Measurements from ENCODE around the gene THSD7A. TPM values are rescaled to one million over a fixed set of nuclear protein-coding genes. Genes with fewer than 3 reads are reported as not detected.

Gene THSD7A
- 2.0 TPM for polyA plus RNA-seq (2012; ENCODE audit: insufficient read length, low read depth)

- TF ChIP-seq REST (IDR thresholded peaks at IDR 0.05; ENCODE audit: insufficient read depth in 1 of 2, low read depth in 2 of 2, low read length in 2 of 2) (no peak), SIN3A (IDR thresholded peaks at IDR 0.05; ENCODE audit: borderline replicate concordance, insufficient read depth, low read length) (no peak), FOXP2 (optimal IDR thresholded peaks at IDR 0.05; ENCODE audit: borderline replicate concordance, extremely low read depth, extremely low read length, insufficient read depth) (no peak), TAF1 (IDR thresholded peaks at IDR 0.05; ENCODE audit: borderline replicate concordance, insufficient read depth, low read length) (0 out of 2 replicates have a peak, but pooled peaks have one; percentile 25), POLR2AphosphoS5 (IDR thresholded peaks at IDR 0.05; ENCODE audit: low read depth, low read length) (no peak)
These were observed at the start of gene THSD7A for GRCh38 chr7:11831736-11832495. Gene THSD7A (minus strand): TSS chr7:11832198. CDS start chr7:11831946, 252 bp downstream.

GRCh38 chr7:11881680-11882079 is 49.7 kb upstream of the THSD7A start:
- no peak for TF ChIP-seq TAF1 (IDR thresholded peaks at IDR 0.05; ENCODE audit: borderline replicate concordance, insufficient read depth, low read length)

- TF ChIP-seq FOXP2 (optimal IDR thresholded peaks at IDR 0.05; ENCODE audit: borderline replicate concordance, extremely low read depth, extremely low read length, insufficient read depth) = no peak
- no peak for TF ChIP-seq REST (IDR thresholded peaks at IDR 0.05; ENCODE audit: insufficient read depth in 1 of 2, low read depth in 2 of 2, low read length in 2 of 2)
- TF ChIP-seq POLR2AphosphoS5 (IDR thresholded peaks at IDR 0.05; ENCODE audit: low read depth, low read length) = no peak
- TF ChIP-seq TAF1 (IDR thresholded peaks at IDR 0.05; ENCODE audit: borderline replicate concordance, insufficient read depth, low read length) = no peak
- no peak for TF ChIP-seq SIN3A (IDR thresholded peaks at IDR 0.05; ENCODE audit: borderline replicate concordance, insufficient read depth, low read length)
These were observed 43.6 kb upstream of the THSD7A start for GRCh38 chr7:11875635-11876034.

GRCh38 chr7:11865671-11866070 is 33.7 kb upstream of the THSD7A start:
- TF ChIP-seq TAF1 (IDR thresholded peaks at IDR 0.05; ENCODE audit: borderline replicate concordance, insufficient read depth, low read length) (no peak), POLR2AphosphoS5 (IDR thresholded peaks at IDR 0.05; ENCODE audit: low read depth, low read length) (no peak), REST (IDR thresholded peaks at IDR 0.05; ENCODE audit: insufficient read depth in 1 of 2, low read depth in 2 of 2, low read length in 2 of 2) (no peak), SIN3A (IDR thresholded peaks at IDR 0.05; ENCODE audit: borderline replicate concordance, insufficient read depth, low read length) (no peak), FOXP2 (optimal IDR thresholded peaks at IDR 0.05; ENCODE audit: borderline replicate concordance, extremely low read depth, extremely low read length, insufficient read depth) (no peak)

- TF ChIP-seq SIN3A (IDR thresholded peaks at IDR 0.05; ENCODE audit: borderline replicate concordance, insufficient read depth, low read length) = no peak
- no peak for TF ChIP-seq REST (IDR thresholded peaks at IDR 0.05; ENCODE audit: insufficient read depth in 1 of 2, low read depth in 2 of 2, low read length in 2 of 2)
- TF ChIP-seq POLR2AphosphoS5 (IDR thresholded peaks at IDR 0.05; ENCODE audit: low read depth, low read length) = no peak
- TF ChIP-seq FOXP2 (optimal IDR thresholded peaks at IDR 0.05; ENCODE audit: borderline replicate concordance, extremely low read depth, extremely low read length, insufficient read depth) = no peak
- no peak for TF ChIP-seq TAF1 (IDR thresholded peaks at IDR 0.05; ENCODE audit: borderline replicate concordance, insufficient read depth, low read length)
These were observed 26.8 kb upstream of the THSD7A start for GRCh38 chr7:11858622-11859302.
